Trophoblast cell (in vitro differentiated cells and primary cell): ENCODE results near the gene EPS15.
A peak's percentile ranks its signal among the peaks of the same experiment; 100 is the strongest.
"Not testable (repeated sequence)": the region's sequence is repeated elsewhere in the genome, so short reads cannot be mapped to it uniquely, and the experiment has no call there.

Source experiments
- DNase-seq, 2 donors: peaks; one replicate each; pipeline ENCODE4 v3.0.0-alpha.2; 2016
- H2AFZ ChIP-seq: 2 replicates; pipeline ENCODE4 v1.6.1; 2013; ENCODE audit warnings: low read length, moderate library complexity, mild to moderate bottlenecking; ENCODE audit not compliant: insufficient read depth, poor library complexity
- H2AK5ac ChIP-seq: 2 replicates; pipeline ENCODE4 v1.6.1; 2013; ENCODE audit warnings: mild to moderate bottlenecking, low read length
- H2BK120ac ChIP-seq: 2 replicates; pipeline ENCODE4 v1.6.1; 2013; ENCODE audit warnings: low read length, mild to moderate bottlenecking, moderate library complexity; ENCODE audit not compliant: insufficient read depth, poor library complexity
- H2BK12ac ChIP-seq: 2 replicates; pipeline ENCODE4 v1.6.1; 2013; ENCODE audit warnings: mild to moderate bottlenecking, low read length, moderate library complexity
- H2BK5ac ChIP-seq: 2 replicates; pipeline ENCODE4 v1.6.1; 2013; ENCODE audit warnings: low read length, low read depth, moderate library complexity, mild to moderate bottlenecking; ENCODE audit not compliant: poor library complexity
- H3K14ac ChIP-seq: 2 replicates; pipeline ENCODE4 v1.6.1; 2013; ENCODE audit warnings: mild to moderate bottlenecking, low read length
- H3K18ac ChIP-seq: 2 replicates; pipeline ENCODE4 v1.6.1; 2013; ENCODE audit warnings: mild to moderate bottlenecking, low read length
- H3K23ac ChIP-seq: 2 replicates; pipeline ENCODE4 v1.6.1; 2013; ENCODE audit warnings: low read length
- H3K27ac ChIP-seq: 2 replicates; pipeline ENCODE4 v1.5.1; 2013; ENCODE audit warnings: low read depth, mild to moderate bottlenecking, inconsistent platforms, low read length, moderate library complexity
- H3K27me3 ChIP-seq: 2 replicates; pipeline ENCODE4 v1.6.1; 2013; ENCODE audit warnings: inconsistent platforms, mild to moderate bottlenecking, low read length, moderate library complexity; ENCODE audit not compliant: insufficient read depth
- H3K36me3 ChIP-seq, 2 experiments: 1 replicate in 1 of 2; 2 replicates in 1 of 2; pipeline ENCODE4 v1.6.1; 2013; ENCODE audit warnings: low read length in 2 of 2, mild to moderate bottlenecking in 2 of 2, moderate library complexity in 1 of 2; ENCODE audit not compliant: insufficient read depth in 2 of 2, control insufficient read depth in 1 of 2
- H3K4ac ChIP-seq: 2 replicates; pipeline ENCODE4 v1.6.1; 2013; ENCODE audit warnings: low read depth, mild to moderate bottlenecking, low read length, moderate library complexity
- H3K4me1 ChIP-seq, 2 experiments: 1 replicate in 1 of 2; 2 replicates in 1 of 2; pipeline ENCODE4 v1.6.1; 2013; ENCODE audit warnings: low read length in 2 of 2, mild to moderate bottlenecking in 2 of 2, moderate library complexity in 1 of 2; ENCODE audit not compliant: insufficient read depth in 2 of 2, control insufficient read depth in 1 of 2
- H3K4me2 ChIP-seq: 2 replicates; pipeline ENCODE4 v1.6.1; 2013; ENCODE audit warnings: inconsistent platforms, mild to moderate bottlenecking, low read length, moderate library complexity
- H3K4me3 ChIP-seq: 2 replicates; pipeline ENCODE4 v1.5.1; 2013; ENCODE audit warnings: mild to moderate bottlenecking, low read depth, low read length, inconsistent platforms
- H3K79me1 ChIP-seq: one replicate; pipeline ENCODE4 v1.6.1; 2013; ENCODE audit warnings: low read length
- H3K79me2 ChIP-seq: 2 replicates; pipeline ENCODE4 v1.6.1; 2013; ENCODE audit warnings: low read length, mild to moderate bottlenecking; ENCODE audit not compliant: control insufficient read depth, insufficient read depth, poor library complexity
- H3K9ac ChIP-seq: 2 replicates; pipeline ENCODE4 v1.6.1; 2013; ENCODE audit warnings: mild to moderate bottlenecking, low read length
- H3K9me3 ChIP-seq: 2 replicates; pipeline ENCODE4 v1.6.1; 2013; ENCODE audit warnings: low read depth, mild to moderate bottlenecking, control low read depth, inconsistent platforms, low read length; ENCODE audit not compliant: insufficient read depth
- H4K12ac ChIP-seq: 2 replicates; pipeline ENCODE4 v1.6.1; 2013; ENCODE audit warnings: low read depth, mild to moderate bottlenecking, low read length, moderate library complexity
- H4K8ac ChIP-seq: 2 replicates; pipeline ENCODE4 v1.6.1; 2013; ENCODE audit warnings: low read depth, mild to moderate bottlenecking, low read length, moderate library complexity
- H4K91ac ChIP-seq: one replicate; pipeline ENCODE4 v1.6.1; 2013; ENCODE audit warnings: low read depth, mild to moderate bottlenecking, low read length, moderate library complexity
- WGBS: extraction: QIAGEN DNeasy Blood & Tissue Kit; methylation state at CpG from one replicate; pipeline ENCODE4 v1.1.7; 2013; ENCODE audit warnings: missing lambda C conversion rate; ENCODE audit not compliant: insufficient read length, insufficient coverage; ENCODE audit errors: extremely low coverage; 5-methylcytosine and 5-hydroxymethylcytosine counted together

Gene EPS15

DNA sequence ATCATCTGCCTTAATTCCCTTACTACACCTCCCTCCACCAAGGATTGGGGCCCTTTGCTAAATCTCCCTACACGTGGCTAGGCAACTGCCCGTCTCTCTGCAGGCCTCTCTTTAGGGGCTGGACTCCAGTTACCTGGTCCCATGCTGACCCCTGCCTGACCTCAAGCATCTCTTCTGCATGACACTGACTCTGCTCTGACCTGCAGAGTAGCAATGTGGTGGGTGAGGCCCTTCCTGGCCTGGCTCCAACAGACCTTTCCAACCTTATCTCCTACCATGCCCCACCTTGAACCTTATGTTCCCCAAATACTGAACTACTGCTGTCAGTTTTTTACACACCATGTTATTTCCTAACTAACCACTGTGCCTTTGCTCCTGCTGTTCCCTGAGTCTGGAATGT, 45.9 kb upstream of the EPS15 start:
- DNase-seq, result no peak

DNA sequence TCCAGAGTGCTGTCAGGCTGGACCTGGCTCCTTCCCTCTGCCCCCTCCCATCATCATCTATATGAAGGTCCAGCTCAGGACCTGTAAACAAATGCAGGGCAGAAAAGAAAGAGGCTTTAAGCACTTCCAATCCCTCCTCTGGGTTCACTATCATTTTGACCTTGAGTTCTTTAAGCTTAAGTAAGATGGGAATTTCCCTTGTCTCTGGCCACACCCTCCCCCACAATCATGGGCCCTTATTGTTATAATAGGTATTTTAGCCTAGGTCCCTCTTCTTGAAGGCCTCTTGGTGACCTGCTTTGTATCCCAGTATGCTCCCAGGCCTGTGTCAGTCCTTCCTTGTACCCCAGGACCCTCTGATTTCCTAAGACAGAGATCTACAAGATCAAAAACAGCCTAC, 45.1 kb upstream of the EPS15 start:
- H3K4ac ChIP-seq, result peak overlapping the region; percentile 47
- H3K79me2 ChIP-seq, result peaks cover 5% of the 10 kb centered on the region
- peak overlapping the region; percentile 6 for H2BK5ac ChIP-seq
- peaks cover 34 to 46% of the 10 kb centered on the region in 2 experiments for H3K4me1 ChIP-seq
- H3K27me3 ChIP-seq, result no peaks in the 10 kb centered on the region
- H3K9me3 ChIP-seq, result no peaks in the 10 kb centered on the region
- peak overlapping the region; percentile 65 for H4K91ac ChIP-seq
- no peak overlapping the region for H2AFZ ChIP-seq
- no peak overlapping the region for H3K18ac ChIP-seq
- peak; percentile 6 to 44 for DNase-seq
- peak overlapping the region; percentile 57 for H2AK5ac ChIP-seq
- H4K12ac ChIP-seq, result no peak overlapping the region
- H3K9ac ChIP-seq, result no peak overlapping the region
- H3K27ac ChIP-seq, result no peak overlapping the region
- H3K14ac ChIP-seq, result peak overlapping the region; percentile 34
- no peak overlapping the region for H3K4me3 ChIP-seq
- H2BK120ac ChIP-seq, result peak overlapping the region; percentile 77
- peaks cover 49% of the 10 kb centered on the region for H3K79me1 ChIP-seq
- peak overlapping the region; percentile 75 for H2BK12ac ChIP-seq
- no peak overlapping the region for H3K23ac ChIP-seq
- no peak overlapping the region for H3K4me2 ChIP-seq
- H4K8ac ChIP-seq, result no peak overlapping the region
- H3K36me3 ChIP-seq, result no peaks in the 10 kb centered on the region

More for the DNA sequence above, 45.9 kb upstream of the EPS15 start:
- Histone ChIP-seq H3K18ac (no peak overlapping the region), H3K27me3 (no peaks in the 10 kb centered on the region), H3K14ac (peak overlapping the region; percentile 4), H4K91ac (no peak overlapping the region), H3K4ac (no peak overlapping the region), H3K4me3 (no peak overlapping the region), H2AK5ac (peak overlapping the region; percentile 75), H3K23ac (no peak overlapping the region), H3K4me2 (no peak overlapping the region), H2BK5ac (no peak overlapping the region), H2BK12ac (peak overlapping the region; percentile 86), H3K27ac (no peak overlapping the region), H3K4me1 (peaks cover 37 to 50% of the 10 kb centered on the region in 2 experiments), H3K79me1 (peaks cover 53% of the 10 kb centered on the region), H4K8ac (no peak overlapping the region), H3K9ac (no peak overlapping the region), H2BK120ac (no peak overlapping the region), H3K9me3 (no peaks in the 10 kb centered on the region), H3K36me3 (no peaks in the 10 kb centered on the region), H4K12ac (no peak overlapping the region), H3K79me2 (peaks cover 8% of the 10 kb centered on the region), H2AFZ (no peak overlapping the region)
- no CpG with 5 or more reads among the region's 2 CpGs for WGBS

DNA sequence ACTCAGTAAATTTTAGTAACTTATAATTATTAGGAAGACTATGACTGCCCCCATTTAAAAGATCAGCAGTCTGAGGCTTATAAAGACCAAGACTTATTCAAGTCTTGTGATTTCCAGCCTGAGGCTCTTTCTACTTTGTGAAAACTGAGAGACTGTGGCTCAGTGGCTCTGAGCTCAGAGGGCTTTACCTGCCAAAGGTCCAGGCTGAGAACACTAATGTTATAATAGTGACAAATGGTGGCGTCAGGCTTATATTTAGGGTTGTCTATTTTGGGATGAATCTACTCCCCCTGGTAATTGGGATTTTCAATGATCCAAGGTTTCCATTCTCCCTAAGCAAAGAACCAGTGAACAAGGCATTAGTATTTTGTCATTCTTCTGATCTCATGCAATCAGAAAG, 42.6 kb upstream of the EPS15 start:
- Histone ChIP-seq H3K79me2 (peaks cover 4% of the 10 kb centered on the region), H3K9me3 (no peaks in the 10 kb centered on the region), H4K8ac (no peak overlapping the region), H3K36me3 (no peaks in the 10 kb centered on the region), H2BK12ac (peak overlapping the region; percentile 35), H3K9ac (no peak overlapping the region), H3K18ac (no peak overlapping the region), H3K23ac (no peak overlapping the region), H2AK5ac (no peak overlapping the region), H3K27ac (no peak overlapping the region), H2BK120ac (no peak overlapping the region), H3K4me2 (no peak overlapping the region), H2AFZ (no peak overlapping the region), H4K12ac (no peak overlapping the region), H3K4me3 (no peak overlapping the region), H3K27me3 (no peaks in the 10 kb centered on the region), H3K14ac (no peak overlapping the region), H3K4ac (no peak overlapping the region), H3K79me1 (peaks cover 44% of the 10 kb centered on the region), H3K4me1 (peaks cover 28 to 38% of the 10 kb centered on the region in 2 experiments), H4K91ac (peak overlapping the region; percentile 66), H2BK5ac (no peak overlapping the region)
- DNase-seq, result no peak
- WGBS, result no CpG with 5 or more reads among the region's 1 CpG

DNA sequence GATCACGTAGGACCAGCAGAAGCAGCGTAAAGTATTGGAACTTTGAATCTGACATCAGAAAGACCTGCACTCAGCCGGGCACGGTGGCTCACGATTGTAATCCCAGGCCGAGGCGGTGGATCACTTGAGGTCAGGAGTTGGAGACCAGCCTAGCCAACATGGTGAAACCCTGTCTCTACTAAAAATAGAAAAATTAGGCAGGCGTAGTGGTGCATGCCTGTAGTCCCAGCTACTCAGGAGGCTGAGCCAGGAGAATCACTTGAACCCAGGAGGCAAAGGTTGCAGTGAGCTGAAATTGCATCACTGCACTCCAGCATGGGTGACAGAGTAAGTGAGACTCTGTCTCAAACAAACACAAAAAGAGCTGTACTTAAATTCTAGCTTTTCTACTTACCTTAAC, 41.8 kb upstream of the EPS15 start:
- H3K79me1 ChIP-seq, result peaks cover 44% of the 10 kb centered on the region
- not testable (repeated sequence) for H3K9ac ChIP-seq, H2AFZ ChIP-seq, H3K4me3 ChIP-seq, DNase-seq, H3K14ac ChIP-seq, H3K9me3 ChIP-seq, H3K27me3 ChIP-seq, H3K36me3 ChIP-seq, H3K4ac ChIP-seq, H3K79me2 ChIP-seq, H4K12ac ChIP-seq, H3K23ac ChIP-seq, H3K27ac ChIP-seq, H3K4me2 ChIP-seq
- H3K4me1 ChIP-seq, result peaks cover 28 to 36% of the 10 kb centered on the region in 2 experiments
- H4K91ac ChIP-seq, result peak overlapping the region; percentile 79
- peak overlapping the region; percentile 36 for H2BK5ac ChIP-seq
- peak overlapping the region; percentile 15 for H2AK5ac ChIP-seq
- H2BK120ac ChIP-seq, result peak overlapping the region; percentile 84
- WGBS, result no CpG with 5 or more reads among the region's 8 CpGs
- peak overlapping the region; percentile 61 for H4K8ac ChIP-seq
- peak overlapping the region; percentile 46 for H3K18ac ChIP-seq
- peak overlapping the region; percentile 25 for H2BK12ac ChIP-seq
